HepG2 (cell line): ENCODE measurements around the gene CCL23. TPM values are rescaled to one million over a fixed set of nuclear protein-coding genes. Genes with fewer than 3 reads are reported as not detected.
A peak's percentile ranks its signal among the peaks of the same experiment; 100 is the strongest.

Experiments
- ATAC-seq: fragments of 200-7000 bp; cut with Tn5 transposase; 3 replicates; pipeline ENCODE4 v1.9.1; 2020; ENCODE audit warnings: mild to moderate bottlenecking, moderate library complexity
- BruUV-seq: library from RNA; stranded (reverse); fragments of 400-500 nt; replicated peaks from 2 replicates; lab custom pipeline; 2021; lab: Mats Ljungman, UMichigan
- CTCF ChIA-PET: fragments of 300-600 bp; formaldehyde crosslinking; extraction: SDS; loops from one replicate; lab custom pipeline; 2021; ENCODE audit warnings: low total read pairs, inconsistent platforms, low intra/inter-chr PET ratio; lab: Yijun Ruan, JAX
- POLR2A ChIA-PET: fragments of 350-600 bp; sonication (Branson Sonifier 250); formaldehyde crosslinking; loops from one replicate; lab custom pipeline; 2020; ENCODE audit warnings: antibody characterized with exemption, inconsistent platforms; lab: Yijun Ruan, JAX
- DNase-seq: peaks from one replicate; pipeline ENCODE4 v3.0.0-alpha.2; 2015; ENCODE audit warnings: low spot score
- FAIRE-seq: peaks from 3 replicates; lab custom pipeline; 2011; peaks lifted over from hg19 to GRCh38; lab: Jason Lieb, UNC
- H2AFZ ChIP-seq: one replicate; pipeline ENCODE4 v1.6.1; 2011; ENCODE audit warnings: low read length, inconsistent platforms
- H3K27ac ChIP-seq: fragments of 300-600 bp; 3 replicates; pipeline ENCODE4 v1.8.0; 2011; ENCODE audit warnings: mixed run types, mild to moderate bottlenecking, mixed read lengths, low read length, inconsistent platforms; ENCODE audit not compliant: insufficient read depth; ENCODE audit errors: extremely low read length
- H3K27me3 ChIP-seq, 2 experiments: fragments of 200-600 bp in 1 of 2; 2 replicates in 1 of 2; 3 replicates in 1 of 2; pipeline versions ENCODE4 v1.6.0 to v1.8.0; 2011; ENCODE audit warnings: low read length in 2 of 2, mild to moderate bottlenecking in 2 of 2, moderate library complexity in 2 of 2, inconsistent platforms in 1 of 2; ENCODE audit not compliant: insufficient read depth in 2 of 2, control insufficient read depth in 1 of 2
- H3K36me3 ChIP-seq, 2 experiments: fragments of 200-600 bp in 1 of 2; replicated peaks in 1 of 2; 2 replicates in 1 of 2; 3 replicates in 1 of 2; pipeline versions ENCODE4 v1.5.1 to v1.8.0; 2011; ENCODE audit warnings: low read length in 2 of 2, inconsistent platforms in 1 of 2; ENCODE audit not compliant: insufficient read depth in 2 of 2, control insufficient read depth in 1 of 2
- H3K4me1 ChIP-seq: 2 replicates; pipeline ENCODE4 v1.5.1; 2012; ENCODE audit warnings: low read length, inconsistent platforms; ENCODE audit not compliant: insufficient read depth
- H3K4me2 ChIP-seq: 2 replicates; pipeline ENCODE4 v1.6.0; 2011; ENCODE audit warnings: low read depth, low read length, inconsistent platforms
- H3K4me3 ChIP-seq, 3 experiments: fragments of 200-600 bp in 1 of 3; sonication (generic), shearing (Covaris generic) in 1 of 3; replicated peaks in 1 of 3; 2 replicates each; pipeline ENCODE4 v1.5.1; 2011 to 2016; ENCODE audit warnings: low read length in 3 of 3, inconsistent platforms in 2 of 3, low read depth in 2 of 3, mild to moderate bottlenecking in 2 of 3, control low read depth in 1 of 3, mixed read lengths in 1 of 3; ENCODE audit not compliant: insufficient read depth in 1 of 3
- H3K79me2 ChIP-seq: one replicate; pipeline ENCODE4 v1.6.1; 2011; ENCODE audit warnings: low read length, inconsistent platforms; ENCODE audit not compliant: insufficient read depth
- H3K9ac ChIP-seq: 2 replicates; pipeline ENCODE4 v1.6.0; 2011; ENCODE audit warnings: mild to moderate bottlenecking, low read depth, low read length, inconsistent platforms; ENCODE audit not compliant: insufficient read depth
- H3K9me3 ChIP-seq: 2 replicates; pipeline ENCODE4 v1.5.1; 2012; ENCODE audit warnings: mild to moderate bottlenecking, low read length
- H4K20me1 ChIP-seq: 2 replicates; pipeline ENCODE4 v1.6.0; 2011; ENCODE audit warnings: inconsistent platforms, mild to moderate bottlenecking, low read length, moderate library complexity; ENCODE audit not compliant: insufficient read depth
- ASH2L ChIP-seq: fragments of 300-600, 200-600 bp; sonication (generic); IDR thresholded peaks from 2 replicates; pipeline ENCODE4 v1.7.0; 2017; ENCODE audit warnings: low read depth, mild to moderate bottlenecking, moderate library complexity, mixed read lengths, low read length; ENCODE audit not compliant: insufficient read length
- CBFB ChIP-seq: sonication (generic); formaldehyde crosslinking; IDR thresholded peaks from 2 replicates; pipeline ENCODE4 v1.4.0; 2020; ENCODE audit warnings: missing genetic modification reagents
- FOXP4 ChIP-seq: sonication (generic); formaldehyde crosslinking; IDR thresholded peaks from 2 replicates; pipeline ENCODE4 v1.4.0; 2020; ENCODE audit warnings: missing genetic modification reagents
- HOXA3 ChIP-seq: sonication (generic); formaldehyde crosslinking; IDR thresholded peaks from 2 replicates; pipeline ENCODE4 v1.5.0; 2020; ENCODE audit warnings: missing genetic modification reagents
- MBD4 ChIP-seq: IDR thresholded peaks from 2 replicates; pipeline ENCODE4 v1.6.1; 2012; ENCODE audit warnings: low read length, inconsistent platforms, borderline replicate concordance
- MED8 ChIP-seq: sonication (generic); formaldehyde crosslinking; IDR thresholded peaks from 2 replicates; pipeline ENCODE4 v1.8.1; 2023; ENCODE audit warnings: mild to moderate bottlenecking, missing genetic modification reagents; ENCODE audit not compliant: insufficient replicate concordance
- NCOA2 ChIP-seq: sonication (generic); formaldehyde crosslinking; IDR thresholded peaks from 2 replicates; pipeline ENCODE4 v1.8.0; 2022; ENCODE audit warnings: inconsistent platforms
- PHF8 ChIP-seq: sonication (generic); formaldehyde crosslinking; IDR thresholded peaks from 2 replicates; pipeline ENCODE4 v1.5.0; 2020; ENCODE audit warnings: missing genetic modification reagents
- RBM22 ChIP-seq: fragments of 200-400 bp; formaldehyde crosslinking; optimal IDR thresholded peaks from 2 replicates; pipeline ENCODE3; 2017; ENCODE audit warnings: mild to moderate bottlenecking, low read length, moderate library complexity
- SAP130 ChIP-seq: IDR thresholded peaks from 2 replicates; pipeline ENCODE4 v1.6.1; 2016; ENCODE audit warnings: low read depth
- SMAD9 ChIP-seq: sonication (generic); formaldehyde crosslinking; IDR thresholded peaks from 2 replicates; pipeline ENCODE4 v1.5.1; 2020; ENCODE audit warnings: mild to moderate bottlenecking, missing genetic modification reagents
- ZNF382 ChIP-seq: sonication (generic); formaldehyde crosslinking; IDR thresholded peaks from 2 replicates; pipeline ENCODE4 v1.5.0; 2020; ENCODE audit warnings: missing genetic modification reagents, mild to moderate bottlenecking, borderline replicate concordance
- ZNF460 ChIP-seq: sonication (generic); formaldehyde crosslinking; IDR thresholded peaks from 2 replicates; pipeline ENCODE4 v1.5.1; 2020; ENCODE audit warnings: missing genetic modification reagents, mild to moderate bottlenecking, borderline replicate concordance
- ZNF496 ChIP-seq: sonication (generic); formaldehyde crosslinking; IDR thresholded peaks from 2 replicates; pipeline ENCODE4 v1.8.1; 2023; ENCODE audit warnings: mild to moderate bottlenecking, moderate library complexity, missing genetic modification reagents; ENCODE audit not compliant: insufficient replicate concordance
- ZNF605 ChIP-seq: sonication (generic); formaldehyde crosslinking; IDR thresholded peaks from 2 replicates; pipeline ENCODE4 v1.8.0; 2022; ENCODE audit warnings: mild to moderate bottlenecking, missing genetic modification reagents
- ZZZ3 ChIP-seq: sonication (generic); formaldehyde crosslinking; IDR thresholded peaks from 2 replicates; pipeline ENCODE4 v1.4.0; 2020; ENCODE audit warnings: missing genetic modification reagents, mild to moderate bottlenecking, borderline replicate concordance
- WGBS: methylation state at CpG from one replicate; pipeline ENCODE4 v1.1.6; 2017; ENCODE audit warnings: low lambda C conversion rate; 5-methylcytosine and 5-hydroxymethylcytosine counted together
- in situ Hi-C: cut with HindIII; loops from 2 replicates; pipeline ENCODE4 v1.10.0; 2017; ENCODE audit warnings: low pct_unique_long_range_greater_than_20kb; ENCODE audit not compliant: extremely low pct_ligation_motif_present
- intact Hi-C: fragments of 100-400 bp; cut with micrococcal nuclease; formaldehyde crosslinking; loops from one replicate; pipeline ENCODE4 v1.10.0; 2022; ENCODE audit not compliant: unreplicated experiment
- polyA plus RNA-seq, 8 experiments: library from polyadenylated mRNA; depleted of rRNA in 3 of 8; stranded (reverse) in 7 of 8; unstranded in 1 of 8; fragments of >200 nt; fragmentation: Illumina TruSeq in 4 of 8; extraction: Trizol in 4 of 8; gene quantifications; 2 replicates each; pipeline versions ENCODE4 v1.2.1 to v1.2.3, GENCODE V29; 2011 to 2016; ENCODE audit warnings: low read depth in 4 of 8, missing spikeins in 1 of 8, mixed read lengths in 1 of 8; ENCODE audit not compliant: insufficient read depth in 1 of 8
- total RNA-seq, 5 experiments: library from RNA; depleted of rRNA; stranded (reverse); fragments of >200 nt; fragmentation: Illumina TruSeq; extraction: Trizol; gene quantifications; 2 replicates each; pipeline ENCODE4 v1.2.3, GENCODE V29; 2016; ENCODE audit warnings: low read depth in 1 of 5
- TF ChIP-seq, protein P1 (sequence below): sonication (generic); formaldehyde crosslinking; IDR thresholded peaks from 2 replicates; pipeline ENCODE4 v1.8.0; 2022; ENCODE audit warnings: missing genetic modification reagents, mild to moderate bottlenecking, moderate library complexity, borderline replicate concordance
- TF ChIP-seq, protein P2 (sequence below): sonication (generic); formaldehyde crosslinking; conservative IDR thresholded peaks from 2 replicates; pipeline ENCODE4 v1.4.0; 2020; ENCODE audit warnings: mild to moderate bottlenecking, missing genetic modification reagents, moderate library complexity

CCL23 gene
- total and polyA plus RNA-seq, 2 of the 13 experiments (the other 11 are each of a cell fraction or from before 2014, with no cell fraction given) = not detected

- Histone ChIP-seq H2AFZ (no peak overlapping the region), H3K4me1 (peaks cover 58% of the 10 kb centered on the region), H4K20me1 (no peaks in the 10 kb centered on the region), H3K36me3 (peaks cover 5 to 10% of the 10 kb centered on the region in 2 experiments; a peak in 4 of 5 replicates), H3K4me2 (peak overlapping the region; percentile 91), H3K9me3 (no peaks in the 10 kb centered on the region), H3K27me3 (no peaks in the 10 kb centered on the region; a peak in 1 of 5 replicates), H3K79me2 (peaks cover 12% of the 10 kb centered on the region), H3K4me3 (peak overlapping the region; percentile 73 to 78 (median 76)), H3K27ac (peak overlapping the region; percentile 88), H3K9ac (peak overlapping the region; percentile 82)
- in situ Hi-C loops = loop anchor here (10.0 kb wide), 1 partner anchor 64 kb away; the partner anchor contains the start of gene CCL18
- WGBS = 2% methylated on average over 6 of the region's 6 CpGs
- ChIA-PET CTCF (interaction anchor here (0.9 kb wide), 1 partner anchor 19 kb away, joined by 4 read pairs; no protein-coding TSS in a partner anchor), POLR2A (interaction anchor here (0.9 to 5.9 kb wide), 11 partner anchors 8 to 31 kb away, joined by 3 to 131 read pairs (median 7); partner anchors contain the start of gene CCL16)
- no peak for FAIRE-seq
- peak; percentile 78 for DNase-seq
- peak; percentile 64 for ATAC-seq
- intact Hi-C loops = loop anchor here (1.0 to 5.0 kb wide), 2 partner anchors 27 to 168 kb away; no protein-coding TSS in a partner anchor
- BruUV-seq = no TSS peak
- TF ChIP-seq ZNF460 (CRISPR knock-in tag) = no peak
- no peak for TF ChIP-seq ZNF605 (CRISPR knock-in tag)
- TF ChIP-seq ZNF496 = no peak
- TF ChIP-seq ZNF382 (CRISPR knock-in tag) = no peak
- TF ChIP-seq, protein P1, sequence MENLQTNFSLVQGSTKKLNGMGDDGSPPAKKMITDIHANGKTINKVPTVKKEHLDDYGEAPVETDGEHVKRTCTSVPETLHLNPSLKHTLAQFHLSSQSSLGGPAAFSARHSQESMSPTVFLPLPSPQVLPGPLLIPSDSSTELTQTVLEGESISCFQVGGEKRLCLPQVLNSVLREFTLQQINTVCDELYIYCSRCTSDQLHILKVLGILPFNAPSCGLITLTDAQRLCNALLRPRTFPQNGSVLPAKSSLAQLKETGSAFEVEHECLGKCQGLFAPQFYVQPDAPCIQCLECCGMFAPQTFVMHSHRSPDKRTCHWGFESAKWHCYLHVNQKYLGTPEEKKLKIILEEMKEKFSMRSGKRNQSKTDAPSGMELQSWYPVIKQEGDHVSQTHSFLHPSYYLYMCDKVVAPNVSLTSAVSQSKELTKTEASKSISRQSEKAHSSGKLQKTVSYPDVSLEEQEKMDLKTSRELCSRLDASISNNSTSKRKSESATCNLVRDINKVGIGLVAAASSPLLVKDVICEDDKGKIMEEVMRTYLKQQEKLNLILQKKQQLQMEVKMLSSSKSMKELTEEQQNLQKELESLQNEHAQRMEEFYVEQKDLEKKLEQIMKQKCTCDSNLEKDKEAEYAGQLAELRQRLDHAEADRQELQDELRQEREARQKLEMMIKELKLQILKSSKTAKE (CRISPR knock-in tag) = peak; percentile 68
- TF ChIP-seq PHF8 (CRISPR knock-in tag) = no peak
- no peak for TF ChIP-seq CBFB (CRISPR knock-in tag)
- TF ChIP-seq, protein P2, sequence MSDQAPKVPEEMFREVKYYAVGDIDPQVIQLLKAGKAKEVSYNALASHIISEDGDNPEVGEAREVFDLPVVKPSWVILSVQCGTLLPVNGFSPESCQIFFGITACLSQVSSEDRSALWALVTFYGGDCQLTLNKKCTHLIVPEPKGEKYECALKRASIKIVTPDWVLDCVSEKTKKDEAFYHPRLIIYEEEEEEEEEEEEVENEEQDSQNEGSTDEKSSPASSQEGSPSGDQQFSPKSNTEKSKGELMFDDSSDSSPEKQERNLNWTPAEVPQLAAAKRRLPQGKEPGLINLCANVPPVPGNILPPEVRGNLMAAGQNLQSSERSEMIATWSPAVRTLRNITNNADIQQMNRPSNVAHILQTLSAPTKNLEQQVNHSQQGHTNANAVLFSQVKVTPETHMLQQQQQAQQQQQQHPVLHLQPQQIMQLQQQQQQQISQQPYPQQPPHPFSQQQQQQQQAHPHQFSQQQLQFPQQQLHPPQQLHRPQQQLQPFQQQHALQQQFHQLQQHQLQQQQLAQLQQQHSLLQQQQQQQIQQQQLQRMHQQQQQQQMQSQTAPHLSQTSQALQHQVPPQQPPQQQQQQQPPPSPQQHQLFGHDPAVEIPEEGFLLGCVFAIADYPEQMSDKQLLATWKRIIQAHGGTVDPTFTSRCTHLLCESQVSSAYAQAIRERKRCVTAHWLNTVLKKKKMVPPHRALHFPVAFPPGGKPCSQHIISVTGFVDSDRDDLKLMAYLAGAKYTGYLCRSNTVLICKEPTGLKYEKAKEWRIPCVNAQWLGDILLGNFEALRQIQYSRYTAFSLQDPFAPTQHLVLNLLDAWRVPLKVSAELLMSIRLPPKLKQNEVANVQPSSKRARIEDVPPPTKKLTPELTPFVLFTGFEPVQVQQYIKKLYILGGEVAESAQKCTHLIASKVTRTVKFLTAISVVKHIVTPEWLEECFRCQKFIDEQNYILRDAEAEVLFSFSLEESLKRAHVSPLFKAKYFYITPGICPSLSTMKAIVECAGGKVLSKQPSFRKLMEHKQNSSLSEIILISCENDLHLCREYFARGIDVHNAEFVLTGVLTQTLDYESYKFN (CRISPR knock-in tag) = peak; percentile 75
- TF ChIP-seq MED8 (CRISPR knock-in tag) = peak; percentile 31
- peak; percentile 43 for TF ChIP-seq ASH2L
- peak; percentile 78 for TF ChIP-seq NCOA2 (CRISPR knock-in tag)
- TF ChIP-seq RBM22 = no peak
- TF ChIP-seq ZZZ3 (CRISPR knock-in tag) = no peak
- TF ChIP-seq SAP130 (CRISPR knock-in tag) = peak; percentile 63
- no peak for TF ChIP-seq MBD4
- TF ChIP-seq HOXA3 = no peak
- TF ChIP-seq SMAD9 (CRISPR knock-in tag) = no peak
- peak; percentile 77 for TF ChIP-seq FOXP4 (CRISPR knock-in tag)
Measured at GRCh38 chr17:36000732-36001109, 17.1 kb downstream of the CCL23 start.
